Astrocyte of the spinal cord (primary cell): Measurements from ENCODE around the gene RNF212B.

Experiments used
- DNase-seq: peaks from one replicate; pipeline ENCODE4 v3.0.0; 2011; ENCODE audit warnings: low read depth, low spot score
- H3K4me3 ChIP-seq: 2 replicates; pipeline ENCODE4 v1.5.1; 2011; ENCODE audit warnings: low read depth, mild to moderate bottlenecking, low read length, moderate library complexity
- CTCF ChIP-seq: IDR thresholded peaks from 2 replicates; pipeline ENCODE4 v1.5.1; 2012; ENCODE audit warnings: low read depth, mild to moderate bottlenecking, low read length, inconsistent platforms
- in situ Hi-C: cut with HindIII; loops from 2 replicates; pipeline ENCODE4 v1.10.0; 2017; ENCODE audit warnings: low sequenced_read_pairs

Gene RNF212B

GRCh38 chr14:23307687-23308644 is 70.2 kb downstream of the RNF212B start:
- peak overlapping the region; percentile 95 for H3K4me3 ChIP-seq
- in situ Hi-C loops = no loop called here
- no peak for TF ChIP-seq CTCF
- DNase-seq = no peak

DNA sequence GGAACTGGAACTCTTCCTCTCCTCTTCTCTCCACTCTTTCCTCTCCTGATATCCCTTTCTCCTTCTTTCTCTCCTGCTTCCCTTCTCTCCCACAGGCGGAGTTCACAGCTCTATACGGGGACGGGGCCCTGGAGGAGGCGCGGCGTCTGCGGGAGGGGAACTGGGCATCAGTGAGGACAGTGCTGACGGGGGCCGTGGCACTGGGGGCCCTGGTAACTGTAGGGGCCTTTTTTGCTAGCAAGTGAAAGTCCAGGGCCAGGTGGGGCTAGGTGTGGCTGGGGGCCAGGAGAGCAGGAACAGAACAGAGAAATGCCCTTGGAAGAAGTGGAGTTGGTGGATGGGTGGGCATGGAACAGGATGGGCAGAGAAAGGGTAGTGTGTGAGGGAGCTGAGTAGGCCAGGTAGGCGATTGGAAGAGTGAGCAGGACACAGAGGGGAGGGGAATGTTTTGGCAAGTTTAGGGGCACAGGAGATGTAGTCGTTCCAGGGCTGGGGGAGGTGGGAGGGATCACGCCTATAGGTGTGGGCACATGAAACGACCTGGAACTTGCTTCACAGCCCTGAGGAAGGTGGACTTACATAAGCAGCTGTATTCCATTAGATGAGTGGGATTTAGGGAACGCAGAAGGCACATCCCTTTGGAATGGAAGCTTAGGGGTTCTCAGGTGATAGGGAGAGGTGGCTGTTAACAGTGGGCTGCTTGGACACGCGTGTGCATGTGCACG is 71.1 kb downstream of the RNF212B start:
- peak overlapping the region; percentile 3 for H3K4me3 ChIP-seq
- TF ChIP-seq CTCF = no peak
- in situ Hi-C loops = no loop called here
- no peak for DNase-seq

DNA sequence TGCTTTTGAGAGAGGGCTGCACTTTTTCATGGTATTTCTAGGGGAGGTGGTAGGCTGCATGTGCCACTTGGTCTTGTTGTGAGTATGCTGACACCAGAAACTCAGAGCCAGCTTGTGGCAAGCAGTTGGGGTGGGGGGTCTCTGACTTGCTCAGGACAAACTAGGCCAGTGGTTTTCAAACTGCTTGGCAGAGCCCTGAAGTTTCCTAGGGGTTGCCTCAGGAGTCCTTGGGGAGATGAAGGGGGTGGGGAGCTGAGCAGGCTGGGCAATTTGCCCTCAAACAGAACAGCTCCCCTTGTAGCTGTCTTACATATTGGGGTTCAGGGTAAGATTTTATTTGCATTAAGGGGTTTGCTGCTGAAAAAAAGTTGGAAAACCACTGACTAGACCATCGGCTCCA is 72.8 kb downstream of the RNF212B start:
- H3K4me3 ChIP-seq = no peak overlapping the region
- DNase-seq = no peak
- no peak for TF ChIP-seq CTCF
- in situ Hi-C loops = no loop called here

GRCh38 chr14:23316300-23316699 is 78.6 kb downstream of the RNF212B start:
- no peak overlapping the region for H3K4me3 ChIP-seq
- TF ChIP-seq CTCF = no peak
- in situ Hi-C loops = no loop called here
- no peak for DNase-seq

GRCh38 chr14:23319746-23320583 is 82.2 kb downstream of the RNF212B start:
- no peak for TF ChIP-seq CTCF
- H3K4me3 ChIP-seq = peak overlapping the region; percentile 25
- in situ Hi-C loops = no loop called here
- no peak for DNase-seq
